GM12875 (cell line): Measurements from ENCODE around the gene FBXO42.

ENCODE experiments used
- H3K4me3 ChIP-seq: one replicate; pipeline ENCODE4 v1.5.1; 2011; ENCODE audit warnings: low read depth, low read length, control low read depth
- CTCF ChIP-seq: IDR thresholded peaks from 2 replicates; pipeline ENCODE4 v1.5.1; 2011; ENCODE audit warnings: low read depth, mild to moderate bottlenecking, control low read depth, inconsistent platforms, low read length, moderate library complexity, borderline replicate concordance; ENCODE audit not compliant: insufficient read depth

The FBXO42 gene

GRCh38 chr1:16239972-16240491 is 112.2 kb downstream of the FBXO42 start:
- H3K4me3 ChIP-seq = no peak overlapping the region
- no peak for TF ChIP-seq CTCF

GRCh38 chr1:16237343-16237830 is 114.9 kb downstream of the FBXO42 start:
- TF ChIP-seq CTCF = no peak
- peak overlapping the region; percentile 40 for H3K4me3 ChIP-seq

- H3K4me3 ChIP-seq = peak within 1 kb of the TSS; percentile 96
- no peak for TF ChIP-seq CTCF
These were observed 115.6 kb downstream of the FBXO42 start, which contains the start of gene CPLANE2 for GRCh38 chr1:16236511-16237342. Gene CPLANE2 (minus strand): TSS chr1:16237183. CDS start chr1:16236742, 441 bp downstream.

GRCh38 chr1:16235944-16236510 is 116.3 kb downstream of the FBXO42 start:
- H3K4me3 ChIP-seq = peak overlapping the region; percentile 96
- TF ChIP-seq CTCF = peak; percentile 49; the same call in 1 of the 2 replicates

- no peak overlapping the region for H3K4me3 ChIP-seq
- no peak for TF ChIP-seq CTCF
These were observed 116.9 kb downstream of the FBXO42 start for GRCh38 chr1:16235347-16235746.

- no peak overlapping the region for H3K4me3 ChIP-seq
- TF ChIP-seq CTCF = no peak
These were observed 118.8 kb downstream of the FBXO42 start for GRCh38 chr1:16233431-16233830.
